Coronary artery (tissue), 2 donors: Measurements from ENCODE around the gene SV2C.

Source experiments
- DNase-seq: peaks from one replicate; pipeline ENCODE4 v3.0.0-alpha.2; 2017; ENCODE audit warnings: low spot score
- H3K27ac ChIP-seq, 2 donors: fragments of 200-600 bp; sonication (generic); one replicate each; pipeline ENCODE4 v1.5.1; 2016 to 2019
- H3K4me3 ChIP-seq: fragments of 200-600 bp; sonication (generic); 2 replicates; pipeline ENCODE4 v1.5.1; 2016; ENCODE audit warnings: mild to moderate bottlenecking, moderate library complexity
- TF ChIP-seq, protein P1 (sequence below): fragments of 200-600 bp; sonication (generic); IDR thresholded peaks from one replicate; pipeline ENCODE4 v1.5.1; 2019; ENCODE audit warnings: antibody characterized with exemption

The SV2C gene

DNA sequence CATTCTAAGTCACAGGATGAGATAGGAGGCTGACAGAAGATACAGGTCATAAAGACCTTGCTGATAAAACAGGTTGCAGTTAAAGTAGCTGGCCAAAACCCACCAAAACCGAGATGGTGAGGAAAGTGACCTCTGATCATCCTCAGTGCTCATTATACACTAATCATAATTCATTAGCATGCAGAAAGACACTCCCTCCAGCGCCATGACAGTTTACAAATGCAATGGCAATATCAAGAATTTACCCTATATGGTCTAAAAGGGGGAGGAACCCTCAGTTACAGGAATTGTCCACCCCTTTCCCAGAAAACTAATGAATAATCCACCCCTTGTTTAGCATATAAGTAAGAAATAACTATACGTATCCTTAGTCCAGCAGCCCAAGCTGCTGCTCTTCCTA lies 256.7 kb downstream of the SV2C start:
- TF ChIP-seq, protein P1, sequence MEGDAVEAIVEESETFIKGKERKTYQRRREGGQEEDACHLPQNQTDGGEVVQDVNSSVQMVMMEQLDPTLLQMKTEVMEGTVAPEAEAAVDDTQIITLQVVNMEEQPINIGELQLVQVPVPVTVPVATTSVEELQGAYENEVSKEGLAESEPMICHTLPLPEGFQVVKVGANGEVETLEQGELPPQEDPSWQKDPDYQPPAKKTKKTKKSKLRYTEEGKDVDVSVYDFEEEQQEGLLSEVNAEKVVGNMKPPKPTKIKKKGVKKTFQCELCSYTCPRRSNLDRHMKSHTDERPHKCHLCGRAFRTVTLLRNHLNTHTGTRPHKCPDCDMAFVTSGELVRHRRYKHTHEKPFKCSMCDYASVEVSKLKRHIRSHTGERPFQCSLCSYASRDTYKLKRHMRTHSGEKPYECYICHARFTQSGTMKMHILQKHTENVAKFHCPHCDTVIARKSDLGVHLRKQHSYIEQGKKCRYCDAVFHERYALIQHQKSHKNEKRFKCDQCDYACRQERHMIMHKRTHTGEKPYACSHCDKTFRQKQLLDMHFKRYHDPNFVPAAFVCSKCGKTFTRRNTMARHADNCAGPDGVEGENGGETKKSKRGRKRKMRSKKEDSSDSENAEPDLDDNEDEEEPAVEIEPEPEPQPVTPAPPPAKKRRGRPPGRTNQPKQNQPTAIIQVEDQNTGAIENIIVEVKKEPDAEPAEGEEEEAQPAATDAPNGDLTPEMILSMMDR: no peak
- H3K4me3 ChIP-seq: no peak overlapping the region
- DNase-seq: no peak
- no peak overlapping the region for H3K27ac ChIP-seq

DNA sequence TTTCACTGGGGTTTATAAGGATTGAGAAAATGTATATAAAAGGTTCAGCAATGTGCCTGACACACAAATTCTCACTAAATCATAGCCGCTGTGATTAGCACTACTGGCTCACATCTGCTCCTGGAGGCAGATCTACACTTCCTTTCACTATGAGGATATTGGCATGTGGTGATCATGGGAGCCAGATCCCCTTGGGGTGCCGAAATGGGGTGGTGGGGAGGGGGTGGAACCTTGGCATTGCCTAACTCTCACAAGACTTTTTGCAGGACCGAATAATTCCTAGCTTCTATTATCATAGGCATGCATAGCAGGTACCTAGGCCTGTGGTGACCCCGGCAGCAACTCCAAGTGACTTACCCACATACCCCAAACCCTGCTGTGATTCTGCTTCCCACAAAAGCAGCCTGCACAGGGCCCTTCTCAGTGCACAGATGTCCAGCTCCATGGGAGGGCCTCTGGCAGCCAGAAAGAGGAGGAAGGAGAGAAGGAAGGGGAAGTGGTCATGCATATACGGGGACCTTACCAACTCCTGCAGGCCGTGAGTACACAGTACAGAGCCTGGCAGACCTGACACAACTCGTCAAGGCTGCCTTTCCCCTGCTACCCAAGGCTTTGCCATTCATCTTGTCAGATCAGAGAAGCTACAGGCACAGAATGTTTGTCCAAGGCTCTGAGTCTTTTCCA lies 258.6 kb downstream of the SV2C start:
- Histone ChIP-seq H3K4me3 (no peak overlapping the region), H3K27ac (no peak overlapping the region)
- no peak for DNase-seq
- TF ChIP-seq, protein P1: no peak

DNA sequence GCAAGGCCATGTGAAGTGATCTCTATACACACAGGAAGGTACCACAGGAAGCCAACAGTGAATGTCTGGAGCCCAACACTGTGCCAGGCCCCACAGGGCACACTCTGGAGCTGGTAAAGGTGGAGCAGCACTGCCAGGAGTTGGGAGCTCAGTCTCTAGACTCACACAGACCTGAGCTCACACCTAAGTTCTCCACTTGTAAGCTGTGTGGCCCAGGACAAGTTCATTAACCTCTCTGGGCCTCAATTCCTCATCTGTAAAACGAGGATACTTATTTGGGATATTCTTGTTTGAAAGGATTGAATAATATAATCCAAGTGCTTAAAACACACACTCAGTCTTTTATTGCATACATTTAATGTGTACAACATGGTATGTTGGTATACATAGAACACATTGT lies 259.3 kb downstream of the SV2C start:
- H3K27ac ChIP-seq: no peak overlapping the region
- DNase-seq: no peak
- no peak overlapping the region for H3K4me3 ChIP-seq
- TF ChIP-seq, protein P1: no peak

- DNase-seq: no peak
- H3K27ac ChIP-seq: no peak overlapping the region
- TF ChIP-seq, protein P1: no peak
- no peak overlapping the region for H3K4me3 ChIP-seq
Observed at GRCh38 chr5:76345582-76345981, 262.4 kb downstream of the SV2C start.

DNA sequence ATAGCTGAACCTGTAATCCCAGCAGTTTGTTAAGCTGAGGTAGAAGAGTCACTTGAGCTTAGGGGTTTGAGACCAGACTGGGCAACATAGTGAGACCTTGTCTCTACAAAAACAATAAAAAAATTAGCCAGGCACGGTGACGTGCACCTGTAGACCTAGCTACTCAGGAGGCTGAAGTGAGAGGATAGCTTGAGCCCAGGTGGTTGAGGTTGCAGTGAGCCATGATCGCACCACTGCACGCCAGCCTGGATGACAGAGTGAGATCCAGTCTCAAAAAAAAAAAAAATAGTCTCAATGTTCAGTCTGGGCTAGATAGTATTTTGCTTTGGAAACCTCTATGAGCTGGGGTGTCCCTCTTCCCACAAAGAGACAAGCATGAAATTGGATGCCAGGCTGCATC lies 268.0 kb downstream of the SV2C start:
- Histone ChIP-seq H3K4me3 (no peak overlapping the region), H3K27ac (no peak overlapping the region)
- TF ChIP-seq, protein P1: no peak
- DNase-seq: no peak

DNA sequence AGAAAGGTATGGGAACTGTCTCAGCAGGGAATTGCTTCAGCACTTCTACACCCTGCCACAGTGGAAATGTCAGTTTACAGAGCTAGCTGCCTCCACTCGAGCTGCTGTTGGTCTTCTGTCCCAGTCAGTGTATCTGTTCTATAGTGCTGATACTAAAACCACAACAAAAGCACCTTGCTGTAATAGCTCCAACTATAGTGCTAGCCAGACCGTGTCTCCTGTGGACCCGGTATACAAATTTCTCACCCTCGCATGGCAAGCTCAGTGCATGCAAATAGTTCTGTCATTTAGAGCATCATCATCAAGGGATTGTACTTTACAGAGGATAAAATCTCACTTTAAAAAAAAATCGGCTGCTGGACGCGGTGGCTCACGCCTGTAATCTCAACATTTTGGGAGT lies 268.4 kb downstream of the SV2C start:
- TF ChIP-seq, protein P1: no peak
- Histone ChIP-seq H3K4me3 (no peak overlapping the region), H3K27ac (no peak overlapping the region)
- DNase-seq: no peak

GRCh38 chr5:76356887-76357286 lies 273.7 kb downstream of the SV2C start:
- TF ChIP-seq, protein P1: no peak
- no peak overlapping the region for H3K4me3 ChIP-seq

More at GRCh38 chr5:76356887-76357286, 273.7 kb downstream of the SV2C start:
- no peak for DNase-seq
- H3K27ac ChIP-seq: no peak overlapping the region
